Ovary (tissue), 3 donors: ENCODE results near the gene LGALS3BP.

Experiments
- CTCF ChIP-seq, 3 donors: fragments of 450-650 bp in 2 of 3; fragments of 200-600 bp in 1 of 3; IDR thresholded peaks; one replicate each; pipeline versions ENCODE4 v1.5.1 to v1.8.0; 2016 to 2022; ENCODE audit warnings: antibody characterized with exemption in 3 of 3, mild to moderate bottlenecking in 1 of 3
- POLR2A ChIP-seq: fragments of 450-650 bp; IDR thresholded peaks from one replicate; pipeline ENCODE4 v1.6.1; 2017; ENCODE audit warnings: antibody characterized with exemption, mild to moderate bottlenecking, moderate library complexity
- donor health status: DM: no; HTN: no; CAD: no.

- TF ChIP-seq CTCF (IDR thresholded peaks at IDR 0.05) (no peak), POLR2A (no peak)
Observed at GRCh38 chr17:79002796-79003593, 23.3 kb upstream of the LGALS3BP start.
